ENCODE measurements around the gene ZBTB34. TPM values are rescaled to one million over a fixed set of nuclear protein-coding genes. Genes with fewer than 3 reads are reported as not detected.
"Not testable (repeated sequence)": the region's sequence is repeated elsewhere in the genome, so short reads cannot be mapped to it uniquely, and the experiment has no call there.

The ZBTB34 gene, protein sequence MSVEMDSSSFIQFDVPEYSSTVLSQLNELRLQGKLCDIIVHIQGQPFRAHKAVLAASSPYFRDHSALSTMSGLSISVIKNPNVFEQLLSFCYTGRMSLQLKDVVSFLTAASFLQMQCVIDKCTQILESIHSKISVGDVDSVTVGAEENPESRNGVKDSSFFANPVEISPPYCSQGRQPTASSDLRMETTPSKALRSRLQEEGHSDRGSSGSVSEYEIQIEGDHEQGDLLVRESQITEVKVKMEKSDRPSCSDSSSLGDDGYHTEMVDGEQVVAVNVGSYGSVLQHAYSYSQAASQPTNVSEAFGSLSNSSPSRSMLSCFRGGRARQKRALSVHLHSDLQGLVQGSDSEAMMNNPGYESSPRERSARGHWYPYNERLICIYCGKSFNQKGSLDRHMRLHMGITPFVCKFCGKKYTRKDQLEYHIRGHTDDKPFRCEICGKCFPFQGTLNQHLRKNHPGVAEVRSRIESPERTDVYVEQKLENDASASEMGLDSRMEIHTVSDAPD
- 8.3 and 8.8 TPM in 2 replicates for polyA plus RNA-seq (2014; cell fraction: cytosol; rRNA removed)
- 4.3 and 7.5 TPM in 2 replicates for polyA plus RNA-seq (2014; cell fraction: nucleus; rRNA removed)

DNA sequence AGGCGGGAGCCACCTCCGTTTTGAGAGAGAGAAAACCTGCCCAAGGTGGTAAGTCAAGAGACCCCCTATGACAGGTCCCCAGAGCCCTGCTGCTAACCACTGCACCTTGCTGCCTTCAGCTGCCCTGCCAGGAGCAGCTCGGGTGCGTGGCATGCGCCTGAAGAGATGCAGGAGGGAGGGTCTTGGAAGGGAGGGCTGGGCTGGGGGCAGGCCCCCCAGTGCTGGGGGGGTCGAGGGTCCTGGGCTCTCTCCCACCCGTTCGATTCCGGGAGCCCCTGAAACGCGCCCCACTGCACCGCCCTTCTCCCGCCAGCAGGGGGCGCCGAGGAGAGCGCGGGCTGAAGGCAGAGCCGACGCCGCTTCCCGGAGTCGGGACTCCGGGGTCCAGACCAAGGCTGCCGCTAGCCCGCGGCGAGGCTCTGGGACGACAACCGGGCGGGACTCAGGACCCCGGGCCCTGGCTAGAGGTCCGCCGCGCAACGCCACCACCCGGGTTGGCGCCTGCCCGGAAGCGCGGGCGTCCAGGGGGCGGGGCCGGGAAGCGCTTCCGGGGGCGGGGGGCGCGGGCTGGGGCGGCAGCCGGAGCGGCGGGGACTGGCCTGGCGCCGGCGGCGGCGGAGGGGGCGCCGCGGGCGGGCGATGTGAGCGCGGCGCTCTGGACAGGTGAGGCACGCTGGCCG, at the start of gene ZBTB34:
ZBTB34 (plus strand) TSS at position 563 of the 680 bp plus-strand sequence. CDS start 18,761 bp downstream, outside the sequence.
- DNase-seq (ENCODE audit: low spot score) = peak; percentile 70

- no peak for DNase-seq (ENCODE audit: low spot score)
Observed at GRCh38 chr9:126813072-126813471, 47.4 kb upstream of the ZBTB34 start.

GRCh38 chr9:126814091-126814490, 46.3 kb upstream of the ZBTB34 start:
- no peak for DNase-seq (ENCODE audit: low spot score)

- not testable (repeated sequence) for DNase-seq (ENCODE audit: low spot score)
Observed at GRCh38 chr9:126817615-126818014, 42.8 kb upstream of the ZBTB34 start.

DNA sequence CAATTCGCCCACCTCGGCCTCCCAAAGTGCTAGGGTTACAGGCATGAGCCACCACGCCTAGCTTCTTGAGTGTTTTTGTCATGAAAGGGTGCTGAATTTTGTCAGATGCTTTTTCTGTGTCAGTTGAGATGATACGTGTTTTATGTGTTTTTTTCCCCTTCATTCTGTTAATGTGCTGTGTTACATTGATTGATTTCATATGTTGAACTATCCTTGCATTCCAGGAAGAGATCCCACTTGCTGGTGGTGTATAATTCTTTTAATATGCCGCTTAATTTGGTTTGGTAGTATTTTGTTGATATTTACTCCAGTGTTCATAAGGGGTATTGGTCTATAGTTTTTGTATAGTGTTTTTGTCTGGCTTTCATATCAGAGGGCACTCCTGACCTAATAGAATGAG, 42.0 kb upstream of the ZBTB34 start:
- no peak for DNase-seq (ENCODE audit: low spot score)

- DNase-seq (ENCODE audit: low spot score) = no peak
Observed at GRCh38 chr9:126819482-126819881, 41.0 kb upstream of the ZBTB34 start.

DNA sequence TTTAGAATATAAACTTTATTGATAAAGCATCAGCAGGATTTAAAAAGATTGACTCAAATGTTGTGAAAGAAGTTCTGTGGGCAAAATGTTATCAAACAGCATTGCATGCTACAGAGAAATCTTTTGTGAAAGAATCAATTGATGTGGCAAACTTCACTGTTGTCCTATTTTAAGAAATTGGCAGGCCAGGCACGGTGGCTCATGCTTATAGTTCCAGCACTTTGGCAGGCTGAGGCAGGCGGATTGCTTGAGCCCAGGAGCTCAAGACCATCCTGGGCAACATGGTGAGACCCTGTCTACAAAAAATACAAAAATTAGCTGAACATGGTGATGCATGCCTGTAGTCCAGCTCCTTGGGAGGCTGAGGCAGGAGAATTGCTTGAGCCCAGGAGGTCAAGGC, 38.2 kb upstream of the ZBTB34 start:
- no peak for DNase-seq (ENCODE audit: low spot score)

- DNase-seq (ENCODE audit: low spot score) = no peak
Observed at GRCh38 chr9:126822873-126823272, 37.6 kb upstream of the ZBTB34 start.

DNA sequence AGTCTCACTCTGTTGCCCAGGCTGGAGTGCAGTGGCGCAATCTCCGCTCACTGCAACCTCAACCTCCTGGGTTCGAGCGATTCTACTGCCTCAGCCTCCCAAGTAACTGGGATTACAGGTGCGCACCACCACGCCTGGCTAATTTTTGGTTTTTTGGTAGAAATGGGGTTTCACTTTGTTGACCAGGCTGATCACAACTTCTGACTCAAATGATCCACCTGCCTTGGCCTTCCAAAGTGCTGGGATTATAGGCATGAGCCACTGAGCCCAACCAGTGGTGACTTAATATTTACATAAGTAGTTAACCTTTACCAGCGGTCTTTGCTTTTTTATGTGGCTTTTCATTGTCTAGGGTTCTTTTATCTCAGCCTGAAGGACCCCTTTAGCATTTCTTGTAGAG, 36.4 kb upstream of the ZBTB34 start:
- not testable (repeated sequence) for DNase-seq (ENCODE audit: low spot score)

- no peak for DNase-seq (ENCODE audit: low spot score)
Observed at GRCh38 chr9:126827227-126827626, 33.2 kb upstream of the ZBTB34 start.

DNA sequence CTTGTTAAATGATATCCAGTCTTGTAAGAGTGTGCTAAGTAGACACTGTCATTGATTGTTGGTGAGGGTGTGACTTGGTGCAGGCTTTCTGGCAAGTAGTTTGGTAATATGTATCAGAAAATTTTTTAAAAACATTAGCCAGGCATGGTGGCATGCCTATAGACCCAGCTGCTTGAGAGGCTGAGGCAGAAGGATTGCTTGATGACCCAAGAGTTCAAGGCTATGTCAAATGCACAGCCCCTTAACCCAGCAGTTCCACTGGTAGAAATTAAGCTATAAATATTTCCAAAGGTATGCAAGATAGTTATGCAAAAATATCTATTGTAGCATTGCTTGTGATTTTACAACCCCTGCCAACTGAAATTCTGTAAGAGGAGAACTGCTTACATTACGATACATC, 31.4 kb upstream of the ZBTB34 start:
- DNase-seq (ENCODE audit: low spot score) = no peak

GRCh38 chr9:126830827-126831226, 29.6 kb upstream of the ZBTB34 start:
- no peak for DNase-seq (ENCODE audit: low spot score)

GRCh38 chr9:126832440-126832839, 28.0 kb upstream of the ZBTB34 start:
- DNase-seq (ENCODE audit: low spot score) = no peak

- no peak for DNase-seq (ENCODE audit: low spot score)
Observed at GRCh38 chr9:126833020-126833419, 27.4 kb upstream of the ZBTB34 start.

GRCh38 chr9:126833710-126834345, 26.6 kb upstream of the ZBTB34 start:
- DNase-seq (ENCODE audit: low spot score) = no peak

DNA sequence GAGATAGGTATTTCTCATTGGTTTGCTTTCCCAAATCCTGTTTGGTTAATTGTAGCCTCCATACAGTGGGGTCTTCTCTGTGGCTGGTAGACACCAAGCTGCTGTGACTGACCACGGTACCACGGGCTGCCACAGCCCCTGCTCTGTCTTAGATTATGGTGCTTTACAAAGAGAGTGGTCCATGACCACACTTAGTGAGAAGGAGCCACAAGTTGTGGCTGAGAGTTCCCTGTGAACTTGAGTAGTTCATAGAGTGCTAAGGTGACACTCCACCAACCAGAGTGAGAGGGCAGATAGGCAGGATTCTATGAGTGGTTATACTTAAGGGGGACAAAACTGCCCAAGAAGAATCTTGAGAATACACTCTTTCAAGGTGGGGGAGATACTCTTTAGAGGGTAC, 25.8 kb upstream of the ZBTB34 start:
- no peak for DNase-seq (ENCODE audit: low spot score)

- no peak for DNase-seq (ENCODE audit: low spot score)
Observed at GRCh38 chr9:126836216-126836615, 24.2 kb upstream of the ZBTB34 start.

DNA sequence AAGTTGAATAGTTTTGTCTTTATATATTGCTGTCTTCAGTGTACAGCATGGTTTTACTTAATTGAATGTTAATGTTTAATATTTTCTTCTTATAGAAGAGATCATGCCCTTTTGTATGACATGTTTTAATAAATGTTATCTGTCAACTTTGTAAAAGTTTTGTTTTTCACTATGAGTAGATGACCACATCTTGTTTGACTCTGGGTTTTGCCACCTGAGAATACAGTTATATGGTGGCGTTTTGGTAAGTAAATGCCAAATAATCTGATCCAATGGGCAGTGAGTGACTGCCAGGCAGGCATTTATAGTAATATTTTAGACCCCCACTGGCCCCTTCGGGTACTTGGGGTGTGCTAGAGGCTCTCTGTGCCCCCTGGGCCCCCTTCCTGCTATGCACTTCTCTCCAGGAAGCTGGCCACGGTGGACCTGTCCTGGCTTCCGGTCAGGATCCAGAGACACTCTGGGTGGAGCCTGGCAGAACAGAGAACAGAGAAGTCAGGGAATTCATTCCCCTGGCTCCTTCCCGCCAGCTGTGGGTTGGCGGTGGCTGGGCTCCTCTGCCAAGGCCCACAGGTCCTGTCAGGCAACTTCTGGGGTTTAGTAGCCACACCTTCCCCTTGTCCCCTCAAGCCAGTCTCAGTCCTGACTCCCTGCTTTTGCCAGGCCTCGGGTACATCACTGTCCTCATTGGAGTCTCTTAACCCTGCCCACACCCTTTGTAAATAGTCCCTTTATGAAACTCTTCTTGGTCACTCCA, 22.2 kb upstream of the ZBTB34 start:
- DNase-seq (ENCODE audit: low spot score) = no peak

DNA sequence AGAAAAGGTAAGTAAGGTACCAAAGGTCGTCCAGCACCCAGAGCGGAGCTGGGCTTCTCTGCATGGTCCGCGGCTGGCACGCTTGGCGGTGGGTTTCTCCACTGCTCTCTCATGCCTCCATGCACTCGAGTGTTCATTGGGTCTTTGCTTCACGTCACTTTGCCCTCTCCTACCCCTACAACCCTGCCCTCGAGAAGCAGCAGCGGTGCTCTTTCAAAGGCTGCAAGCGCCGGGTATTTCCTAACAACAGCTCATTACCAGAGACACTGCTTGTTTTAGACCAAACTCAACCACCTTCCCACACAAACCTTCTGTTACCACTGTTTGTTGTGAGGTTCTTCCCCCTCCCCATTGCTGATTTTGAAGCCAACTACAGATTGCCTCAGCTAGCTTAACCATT, 21.5 kb upstream of the ZBTB34 start:
- DNase-seq (ENCODE audit: low spot score) = no peak

- no peak for DNase-seq (ENCODE audit: low spot score)
Observed at GRCh38 chr9:126839301-126839700, 21.1 kb upstream of the ZBTB34 start.

GRCh38 chr9:126842220-126842842, 18.1 kb upstream of the ZBTB34 start:
- no peak for DNase-seq (ENCODE audit: low spot score)
